Fibroblast of the conjunctiva (primary cell): ENCODE measurements around the gene TPPP2.

Source experiments
- DNase-seq: peaks from one replicate; pipeline ENCODE4 v3.0.0-alpha.2; 2010; ENCODE audit warnings: low read depth

Gene TPPP2

GRCh38 chr14:21077672-21078071 is 47.7 kb downstream of the TPPP2 start:
- no peak for DNase-seq

GRCh38 chr14:21078287-21078686 is 48.3 kb downstream of the TPPP2 start:
- DNase-seq = no peak

GRCh38 chr14:21078726-21079125 is 48.7 kb downstream of the TPPP2 start:
- no peak for DNase-seq

GRCh38 chr14:21081521-21082142 is 51.6 kb downstream of the TPPP2 start:
- DNase-seq = no peak
